Kidney capillary endothelial cell (primary cell): ENCODE data around the gene SH2D3A.
"Not testable (repeated sequence)": the region's sequence is repeated elsewhere in the genome, so short reads cannot be mapped to it uniquely, and the experiment has no call there.

Experiments
- DNase-seq: peaks from one replicate; pipeline ENCODE4 v3.0.0-alpha.2; 2018; ENCODE audit warnings: low spot score

SH2D3A gene

GRCh38 chr19:6761053-6761676 is 6.1 kb downstream of the SH2D3A start:
- no peak for DNase-seq

GRCh38 chr19:6760606-6761005 is 6.6 kb downstream of the SH2D3A start:
- no peak for DNase-seq

DNA sequence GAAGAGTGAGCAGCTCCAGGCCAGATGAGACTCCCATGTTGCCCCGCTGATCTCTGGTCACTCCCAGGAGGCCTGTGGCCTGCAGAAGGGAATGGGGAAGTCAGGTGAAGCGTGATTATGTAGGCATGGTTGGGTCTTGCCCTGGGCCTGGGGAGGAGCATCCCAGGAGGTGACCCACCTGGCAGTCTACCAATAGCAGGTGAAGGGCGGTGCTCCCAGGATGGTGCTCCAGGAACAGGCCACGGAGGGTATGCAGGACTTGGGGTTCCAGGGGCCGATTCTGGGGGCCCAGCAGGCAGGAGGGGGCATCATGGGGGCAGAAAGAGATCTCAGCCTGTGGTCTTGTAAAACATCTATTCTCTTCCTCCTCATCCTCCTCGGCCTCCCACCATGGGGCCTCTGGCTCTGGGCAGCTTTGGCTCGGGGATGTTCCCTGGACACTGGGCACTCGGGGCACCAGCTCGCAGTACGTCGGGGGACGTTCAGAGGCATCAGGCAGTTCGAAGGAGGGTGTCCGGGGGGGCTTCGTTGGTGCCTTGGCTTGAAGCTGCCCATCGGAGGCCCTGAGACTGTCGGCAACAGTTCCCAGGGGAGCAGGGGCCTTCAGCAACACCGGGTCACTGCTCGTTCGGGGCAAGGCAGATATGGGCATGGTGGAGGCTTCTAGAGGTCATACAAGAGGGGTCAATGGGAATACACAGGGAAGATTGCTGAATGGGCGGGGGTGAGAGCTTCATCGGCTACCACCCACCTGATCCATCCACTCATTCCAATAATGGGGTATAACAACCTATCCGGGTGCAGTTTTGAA is 12.4 kb downstream of the SH2D3A start:
- no peak for DNase-seq

DNA sequence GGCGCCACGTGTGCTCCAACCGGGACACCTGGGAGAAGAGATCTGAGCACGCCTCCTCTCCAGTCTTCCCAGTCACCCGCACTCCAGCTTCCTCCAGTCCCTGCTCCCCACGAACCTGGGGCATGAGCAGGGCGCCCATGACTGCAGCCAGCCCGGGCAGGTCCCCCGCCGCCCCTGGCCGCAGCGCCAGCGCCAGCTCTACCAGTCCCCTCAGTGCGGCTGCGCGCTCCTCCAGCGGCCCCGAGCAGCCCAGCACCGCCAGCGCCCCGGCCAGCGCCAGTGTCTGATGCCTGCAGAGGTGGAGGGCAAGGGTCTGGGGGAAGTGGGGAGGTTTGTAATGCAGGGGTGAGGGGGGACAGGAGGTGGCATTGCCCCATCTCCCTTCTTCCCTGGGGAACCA is 13.1 kb downstream of the SH2D3A start:
- DNase-seq: no peak

- peak; percentile 68 for DNase-seq
Observed at GRCh38 chr19:6753178-6754031, 13.8 kb downstream of the SH2D3A start.

DNA sequence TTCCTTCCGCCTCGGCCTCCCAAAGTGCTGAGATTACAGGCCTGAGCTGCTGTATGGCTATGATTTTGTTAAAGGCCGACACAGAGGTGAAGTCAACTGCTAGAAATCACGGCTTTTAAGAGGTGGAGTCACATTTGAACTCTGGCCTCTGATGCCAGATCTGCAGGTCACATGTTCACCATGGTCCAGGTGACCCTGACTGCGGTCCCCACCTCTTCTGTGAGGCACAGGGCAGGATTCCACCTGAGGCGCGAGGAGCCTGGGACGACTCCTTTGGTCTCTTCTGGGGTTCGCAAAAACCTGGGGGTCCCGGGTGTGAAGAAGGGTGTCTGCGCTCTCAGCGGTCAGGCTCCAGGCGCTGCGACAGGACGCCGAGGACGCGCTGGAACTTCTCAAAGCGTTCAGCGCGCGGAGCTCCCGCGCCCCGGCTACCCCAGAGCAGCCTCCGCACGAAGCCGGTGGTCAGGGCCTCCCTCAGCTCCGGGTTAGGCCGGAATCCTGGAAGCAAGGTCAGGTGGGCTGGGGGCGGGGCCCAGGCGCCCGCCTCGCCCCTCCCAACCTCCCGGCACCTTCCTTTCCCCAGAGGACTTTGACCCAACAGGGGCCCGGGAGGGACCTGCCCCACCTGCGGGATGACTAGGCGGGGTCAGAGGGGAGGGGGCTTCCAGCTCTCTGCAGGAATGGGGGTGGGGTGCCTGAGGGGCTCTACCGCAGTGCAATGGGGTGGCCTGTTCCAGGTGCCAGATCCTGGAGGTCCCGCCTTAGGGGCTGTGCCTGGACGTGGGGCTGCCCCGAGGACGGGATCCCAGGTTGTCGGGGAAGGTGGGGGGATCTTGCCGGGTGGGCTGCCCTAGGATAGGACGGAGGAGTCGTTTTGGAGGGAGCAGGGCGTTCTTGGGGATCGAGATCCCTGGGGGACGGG is 14.7 kb downstream of the SH2D3A start:
- DNase-seq: no peak

DNA sequence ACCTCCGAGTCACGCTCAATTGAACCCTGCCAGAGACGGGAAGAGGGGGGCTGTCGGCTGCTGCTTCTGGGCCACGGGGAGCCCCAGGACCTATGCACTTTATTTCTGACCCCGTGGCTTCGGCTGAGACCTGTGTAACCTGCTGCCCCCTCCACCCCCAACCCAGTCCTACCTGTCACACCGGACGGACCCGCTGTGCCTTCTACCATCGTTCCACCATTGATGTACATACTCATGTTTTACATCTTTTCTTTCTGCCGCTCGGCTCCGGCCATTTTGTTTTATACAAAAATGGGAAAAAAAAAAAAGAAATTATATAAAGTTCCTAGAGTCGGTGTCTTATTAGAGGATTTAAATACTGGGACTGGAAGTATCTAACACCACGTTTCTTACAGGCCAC is 16.0 kb downstream of the SH2D3A start:
- DNase-seq: no peak

DNA sequence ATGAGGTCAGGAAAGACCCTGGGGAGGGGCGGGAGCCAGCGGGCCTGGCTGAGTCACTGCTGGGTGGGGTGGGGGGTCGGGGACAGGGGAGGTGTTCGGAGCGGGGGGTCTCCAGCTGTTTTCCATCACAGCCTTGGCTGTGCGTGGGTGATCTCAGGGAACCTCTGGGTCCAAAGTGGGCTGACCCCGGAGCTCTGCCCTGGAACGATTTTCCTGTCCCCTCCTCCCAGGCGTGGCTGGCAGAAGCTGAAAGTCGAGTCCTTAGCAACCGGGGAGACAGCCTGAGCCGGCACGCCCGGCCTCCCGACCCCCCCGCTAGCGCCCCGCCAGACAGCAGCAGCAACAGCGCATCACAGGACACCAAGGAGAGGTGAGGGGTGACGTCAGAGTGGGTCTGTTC is 17.2 kb downstream of the SH2D3A start:
- DNase-seq: no peak

DNA sequence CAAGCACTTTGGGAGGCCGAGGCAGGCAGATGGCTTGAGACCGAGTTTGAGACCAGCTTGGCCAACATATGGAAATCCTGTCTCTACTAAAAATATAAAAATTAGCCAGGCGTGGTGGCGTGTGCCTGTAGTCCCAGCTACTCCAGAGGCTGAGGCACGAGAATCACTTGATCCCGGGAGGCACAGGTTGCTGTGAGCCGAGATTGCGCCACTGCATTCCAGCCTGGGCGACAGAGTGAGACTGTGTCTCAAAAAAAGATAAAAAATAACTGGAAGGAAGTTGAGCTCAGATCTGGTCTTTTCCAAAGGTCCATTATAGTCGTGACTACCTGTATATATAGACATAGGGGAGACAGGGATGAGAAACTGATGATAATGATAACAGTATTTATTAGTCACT is 18.7 kb downstream of the SH2D3A start:
- not testable (repeated sequence) for DNase-seq

DNA sequence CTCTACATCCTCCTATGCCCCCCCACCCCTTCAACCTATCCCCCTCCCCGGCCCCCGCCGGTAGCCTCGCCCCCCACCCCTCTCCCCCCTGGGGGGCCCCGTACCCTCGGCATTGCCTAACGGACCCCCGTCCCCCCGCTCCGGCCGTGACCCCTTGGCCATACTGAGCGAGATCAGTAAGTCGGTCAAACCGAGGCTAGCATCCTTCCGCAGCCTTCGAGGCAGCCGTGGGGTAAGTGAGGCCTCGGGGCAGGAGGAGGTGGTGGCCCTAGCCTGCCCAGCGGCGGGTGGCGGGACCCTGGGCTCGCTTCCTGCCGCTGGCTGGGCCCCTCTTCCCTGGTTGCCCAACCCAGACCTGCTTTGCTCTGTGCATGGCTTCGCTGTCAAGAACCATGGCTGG is 21.3 kb downstream of the SH2D3A start:
- no peak for DNase-seq

DNA sequence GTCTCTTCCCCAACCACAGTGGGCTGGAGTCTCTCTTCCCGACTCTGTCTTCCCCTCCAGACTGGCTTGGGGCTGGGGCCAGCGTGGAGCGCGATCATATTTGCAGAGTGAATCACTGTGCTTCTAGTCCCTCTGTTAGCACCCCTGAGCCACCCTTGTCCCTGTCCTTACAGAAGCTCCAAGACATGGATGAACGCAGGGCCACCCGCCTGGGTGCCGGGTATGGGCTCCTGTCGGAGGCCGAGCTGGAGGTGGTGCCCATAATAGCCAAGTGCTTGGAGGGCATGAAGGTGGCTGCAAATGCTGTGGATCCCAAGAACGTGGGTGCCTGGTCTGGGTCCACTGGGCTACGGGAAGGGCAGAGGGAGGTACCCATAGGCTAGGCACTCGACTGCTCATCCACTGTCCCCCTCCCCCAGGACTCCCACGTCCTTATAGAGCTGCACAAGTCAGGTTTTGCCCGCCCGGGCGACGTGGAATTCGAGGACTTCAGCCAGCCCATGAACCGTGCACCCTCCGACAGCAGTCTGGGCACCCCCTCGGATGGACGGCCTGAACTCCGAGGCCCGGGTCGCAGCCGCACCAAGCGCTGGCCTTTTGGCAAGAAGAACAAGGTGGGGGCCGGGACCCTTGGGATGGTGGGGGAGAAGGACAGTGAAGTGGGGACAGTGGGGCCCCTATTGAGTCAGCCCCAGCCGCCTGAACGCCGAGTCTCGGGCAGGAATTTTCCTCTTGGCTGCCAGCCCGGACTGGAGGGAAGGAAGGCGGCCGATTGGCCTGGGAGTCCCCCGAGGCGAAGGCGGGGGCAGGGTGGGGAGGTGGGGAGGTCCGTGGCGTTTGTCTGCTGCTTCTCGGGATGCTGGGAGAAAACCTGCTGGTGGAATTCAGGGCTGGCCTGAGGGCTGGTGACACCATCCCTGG is 22.6 kb downstream of the SH2D3A start:
- peak; percentile 79 for DNase-seq

DNA sequence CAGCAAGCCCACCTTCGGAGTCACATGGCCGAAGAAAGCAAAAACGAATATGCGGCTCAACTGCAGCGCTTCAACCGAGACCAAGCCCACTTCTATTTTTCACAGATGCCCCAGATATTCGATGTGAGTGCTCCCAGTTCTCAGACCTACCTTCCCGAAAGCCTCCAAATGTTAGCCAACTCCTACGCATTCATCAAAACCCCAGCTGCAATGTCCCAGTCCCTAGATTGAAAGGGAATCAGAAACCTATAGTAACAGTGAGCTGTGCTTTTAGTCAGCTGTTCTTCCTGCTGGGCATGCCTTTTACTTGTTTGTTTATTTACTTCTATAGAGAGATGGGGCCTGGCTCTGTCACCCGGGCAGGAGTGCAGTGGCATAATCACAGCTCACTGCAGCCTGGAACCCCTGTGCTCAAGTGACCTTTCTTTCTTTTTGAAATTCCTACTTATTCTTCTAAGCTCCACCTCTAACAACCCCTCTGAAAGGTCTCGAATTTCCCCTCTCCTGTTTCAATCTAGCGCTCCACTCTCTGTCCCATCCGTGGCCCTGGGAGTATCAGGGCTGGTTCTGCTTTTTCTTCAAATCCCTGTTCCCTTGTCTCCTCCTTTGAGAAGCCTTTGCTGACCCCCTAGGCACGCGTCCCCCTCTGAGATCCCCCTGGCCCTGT is 23.4 kb downstream of the SH2D3A start:
- DNase-seq: no peak

DNA sequence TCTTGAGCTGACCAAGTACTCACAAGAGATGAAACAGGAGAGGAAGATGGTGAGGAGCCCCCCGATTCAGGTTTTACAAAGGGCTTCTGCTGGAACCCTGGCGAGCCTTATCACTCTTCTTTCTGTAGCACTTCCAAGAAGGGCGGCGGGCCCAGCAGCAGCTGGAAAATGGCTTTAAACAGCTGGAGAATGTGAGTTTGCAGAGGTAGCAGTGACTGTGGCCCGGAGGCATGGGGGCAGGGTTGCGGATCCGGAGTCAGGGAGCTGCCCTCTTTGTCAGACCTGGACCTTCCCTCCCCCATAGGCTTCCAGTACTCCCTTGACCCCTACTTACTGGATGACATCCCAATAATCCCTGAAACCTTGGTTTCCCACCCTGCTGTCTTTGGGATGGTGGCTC is 24.2 kb downstream of the SH2D3A start:
- DNase-seq: no peak

DNA sequence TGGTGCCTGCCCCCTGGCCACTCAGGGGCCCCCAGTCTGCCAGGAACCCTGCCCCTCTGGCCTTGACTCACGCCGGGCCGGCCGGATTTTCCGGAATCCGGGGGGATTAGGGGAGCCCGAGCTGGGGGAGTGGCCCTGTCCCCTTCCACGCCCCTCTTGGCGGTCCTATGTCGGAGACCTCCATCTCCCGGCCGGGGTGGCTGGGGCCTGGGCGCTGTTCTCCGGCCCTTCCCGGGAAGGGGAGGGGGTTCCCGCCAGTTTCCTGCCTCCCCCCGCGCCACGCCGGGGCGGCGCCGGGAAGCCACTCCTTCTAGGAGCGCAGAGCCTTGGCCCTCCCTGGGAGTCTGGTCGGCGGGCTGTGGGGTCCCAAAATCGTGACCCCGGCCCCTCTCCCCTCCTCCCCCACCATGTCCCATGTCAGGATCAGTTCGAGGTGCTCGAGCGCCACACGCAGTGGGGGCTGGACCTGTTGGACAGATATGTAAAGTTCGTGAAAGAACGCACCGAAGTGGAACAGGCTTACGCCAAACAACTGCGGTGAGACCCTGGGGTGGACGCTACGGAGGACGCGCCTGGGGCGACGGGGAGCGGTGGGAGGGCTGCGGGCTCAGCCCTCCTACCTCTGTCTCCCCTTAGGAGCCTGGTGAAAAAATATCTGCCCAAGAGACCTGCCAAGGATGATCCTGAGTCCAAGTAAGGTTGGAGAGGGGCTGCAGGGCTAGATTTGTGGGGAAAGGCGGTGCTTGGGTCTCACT is 26.5 kb downstream of the SH2D3A start:
- peak; percentile 28 for DNase-seq

DNA sequence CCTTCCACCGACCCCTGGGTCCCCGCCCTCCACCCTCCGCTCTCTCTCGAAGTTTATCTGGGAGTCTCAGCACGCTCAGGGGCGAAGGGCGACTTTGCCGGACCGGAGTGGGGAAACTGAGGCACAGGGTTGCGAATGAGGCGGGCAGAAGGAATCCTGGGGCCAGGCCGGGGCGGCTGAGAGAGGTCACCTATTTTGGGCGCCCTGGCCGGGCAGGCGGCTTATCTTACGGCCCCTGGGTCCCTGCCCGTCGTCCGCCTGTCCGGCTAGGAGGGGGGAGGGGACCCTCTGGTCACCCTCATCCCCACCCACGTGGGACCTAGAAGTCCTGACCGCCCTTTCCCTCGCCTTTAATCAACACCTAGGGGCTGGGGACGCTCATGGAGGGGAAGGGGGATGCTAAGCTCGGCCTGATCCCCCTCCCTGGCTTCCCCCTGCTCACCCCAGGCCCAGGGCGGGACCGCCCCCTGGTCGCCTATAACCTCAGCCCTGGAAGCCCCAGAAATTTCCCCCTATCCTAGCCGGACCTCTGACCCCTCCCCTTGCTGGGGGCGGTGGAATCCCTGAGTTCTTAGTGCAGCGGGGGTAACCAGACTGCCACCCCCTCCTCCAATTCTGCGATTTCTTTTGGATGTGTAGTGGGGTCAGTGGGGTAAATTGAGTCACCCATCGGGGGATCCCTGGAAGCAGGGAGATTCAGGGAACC is 27.2 kb downstream of the SH2D3A start:
- DNase-seq: peak; percentile 21

GRCh38 chr19:6739390-6739882 is 27.8 kb downstream of the SH2D3A start, which contains the start of gene TRIP10:
TRIP10 (plus strand) TSS chr19:6739680; CDS start chr19:6739762, 82 bp downstream.
- peak; percentile 85 for DNase-seq

GRCh38 chr19:6738787-6739389 is 28.3 kb downstream of the SH2D3A start:
- DNase-seq: peak; percentile 60
